PFSK-1 (cell line): Measurements from ENCODE around the gene ZFAND6.

Experiments
- FOXP2 ChIP-seq: optimal IDR thresholded peaks from 2 replicates; pipeline ENCODE3; 2011; ENCODE audit warnings: borderline replicate concordance, control low read depth, inconsistent platforms; ENCODE audit not compliant: insufficient read depth; ENCODE audit errors: extremely low read length, extremely low read depth
- POLR2AphosphoS5 ChIP-seq: IDR thresholded peaks from 2 replicates; pipeline ENCODE4 v1.6.1; 2012; ENCODE audit warnings: low read depth, mild to moderate bottlenecking, control low read depth, low read length, moderate library complexity
- REST ChIP-seq, 2 experiments: IDR thresholded peaks; 2 replicates each; pipeline versions ENCODE4 v1.6.1 to v1.8.0; 2011 to 2012; ENCODE audit warnings: low read depth in 2 of 2, low read length in 2 of 2, control low read depth in 1 of 2, inconsistent platforms in 1 of 2, mild to moderate bottlenecking in 1 of 2, moderate library complexity in 1 of 2; ENCODE audit not compliant: insufficient read depth in 1 of 2
- SIN3A ChIP-seq: IDR thresholded peaks from 2 replicates; pipeline ENCODE4 v1.6.1; 2012; ENCODE audit warnings: mild to moderate bottlenecking, low read length, moderate library complexity, borderline replicate concordance; ENCODE audit not compliant: insufficient read depth
- TAF1 ChIP-seq: IDR thresholded peaks from 2 replicates; pipeline ENCODE4 v1.6.1; 2012; ENCODE audit warnings: low read length, control low read depth, borderline replicate concordance; ENCODE audit not compliant: insufficient read depth

GRCh38 chr15:80121546-80121945, 62.1 kb downstream of the ZFAND6 start:
- no peak for TF ChIP-seq POLR2AphosphoS5
- no peak for TF ChIP-seq REST (IDR thresholded peaks at IDR 0.05; ENCODE audit: insufficient read depth in 1 of 2, low read depth in 2 of 2, low read length in 2 of 2)
- no peak for TF ChIP-seq FOXP2
- TF ChIP-seq SIN3A = no peak
- no peak for TF ChIP-seq TAF1
